K562 (cell line): Measurements from ENCODE around the gene CELF4. TPM values are rescaled to one million over a fixed set of nuclear protein-coding genes. Genes with fewer than 3 reads are reported as not detected.

Experiments used
- ATAC-seq: fragments of 200-7000 bp; cut with Tn5 transposase; 3 replicates; pipeline ENCODE4 v1.9.1; 2020; ENCODE audit warnings: moderate library complexity
- BruUV-seq: library from RNA; stranded (reverse); fragments of 400-500 nt; replicated peaks from 2 replicates; lab custom pipeline; 2021; lab: Mats Ljungman, UMichigan
- CTCF ChIA-PET: fragments of 300-600 bp; formaldehyde crosslinking; extraction: SDS; loops from one replicate; lab custom pipeline; 2021; ENCODE audit warnings: low intra/inter-chr PET ratio; lab: Yijun Ruan, JAX
- POLR2A ChIA-PET: fragments of 300-600, 350-650 bp; sonication (Branson Sonifier 250); formaldehyde crosslinking; extraction: SDS; loops from one replicate; lab custom pipeline; 2021; ENCODE audit warnings: antibody characterized with exemption, inconsistent platforms; lab: Yijun Ruan, JAX
- DNase-seq, 4 experiments: peaks; one replicate each; pipeline versions ENCODE4 v3.0.0 to v3.0.0-alpha.2; 2011 to 2018; ENCODE audit warnings: low spot score in 3 of 4, mixed read lengths in 3 of 4; ENCODE audit errors: extremely low read depth in 1 of 4
- FAIRE-seq: peaks from 2 replicates; lab custom pipeline; 2011; peaks lifted over from hg19 to GRCh38; lab: Jason Lieb, UNC
- H2AFZ ChIP-seq: 2 replicates; pipeline ENCODE4 v1.6.0; 2011; ENCODE audit warnings: low read depth, low read length, control low read depth, inconsistent platforms
- H3K27ac ChIP-seq: fragments of 200-600 bp; 3 replicates; pipeline ENCODE4 v1.8.0; 2011; ENCODE audit warnings: low read depth, mild to moderate bottlenecking, control low read depth, inconsistent platforms, low read length, moderate library complexity, mixed read lengths; ENCODE audit errors: extremely low read depth
- H3K27me3 ChIP-seq, 2 experiments: fragments of 300-600 bp in 1 of 2; 2 replicates in 1 of 2; 3 replicates in 1 of 2; pipeline versions ENCODE4 v1.6.0 to v1.8.0; 2011; ENCODE audit warnings: inconsistent platforms in 2 of 2, low read length in 2 of 2, mild to moderate bottlenecking in 1 of 2, mixed read lengths in 1 of 2, moderate library complexity in 1 of 2; ENCODE audit not compliant: control insufficient read depth in 2 of 2, insufficient read depth in 2 of 2
- H3K36me3 ChIP-seq: fragments of 300-600 bp; 3 replicates; pipeline ENCODE4 v1.8.0; 2011; ENCODE audit warnings: mild to moderate bottlenecking, low read length, inconsistent platforms; ENCODE audit not compliant: control insufficient read depth, insufficient read depth
- H3K4me1 ChIP-seq, 2 experiments: fragments of 200-600 bp in 1 of 2; replicated peaks in 1 of 2; 2 replicates in 1 of 2; 3 replicates in 1 of 2; pipeline versions ENCODE4 v1.5.1 to v1.8.0; 2011; ENCODE audit warnings: inconsistent platforms in 2 of 2, low read length in 2 of 2, mild to moderate bottlenecking in 1 of 2, mixed read lengths in 1 of 2, moderate library complexity in 1 of 2; ENCODE audit not compliant: control insufficient read depth in 2 of 2, insufficient read depth in 2 of 2
- H3K4me2 ChIP-seq: 2 replicates; pipeline ENCODE4 v1.6.1; 2011; ENCODE audit warnings: low read length, control low read depth, inconsistent platforms, mixed read lengths; ENCODE audit not compliant: insufficient read depth
- H3K4me3 ChIP-seq: fragments of 200-600 bp; sonication (generic), shearing (Covaris generic); 2 replicates; pipeline ENCODE4 v1.5.1; 2016; ENCODE audit warnings: control low read depth, inconsistent platforms
- H3K79me2 ChIP-seq: fragments of 200-600 bp; 3 replicates; pipeline ENCODE4 v1.8.0; 2011; ENCODE audit warnings: low read length, inconsistent platforms; ENCODE audit not compliant: control insufficient read depth, insufficient read depth
- H3K9ac ChIP-seq, 2 experiments: 2 replicates each; pipeline versions ENCODE4 v1.6.0 to v1.6.1; 2011; ENCODE audit warnings: low read depth in 2 of 2, low read length in 2 of 2, control low read depth in 1 of 2, inconsistent platforms in 1 of 2, mild to moderate bottlenecking in 1 of 2, mixed read lengths in 1 of 2; ENCODE audit not compliant: insufficient read depth in 1 of 2
- H3K9me1 ChIP-seq: one replicate; pipeline ENCODE4 v1.6.0; 2011; ENCODE audit warnings: inconsistent platforms, mild to moderate bottlenecking, low read length, moderate library complexity; ENCODE audit not compliant: control insufficient read depth, insufficient read depth
- H3K9me3 ChIP-seq: replicated peaks from 2 replicates; pipeline ENCODE4 v1.5.1; 2011; ENCODE audit warnings: low read depth, low read length, inconsistent platforms; ENCODE audit not compliant: control insufficient read depth, insufficient read depth
- H4K20me1 ChIP-seq: replicated peaks from 2 replicates; pipeline ENCODE4 v1.6.1; 2011; ENCODE audit warnings: low read length, inconsistent platforms, mixed read lengths; ENCODE audit not compliant: control insufficient read depth, insufficient read depth
- CHCHD3 ChIP-seq: fragments of 250-450 bp; sonication (Bioruptor Pico); IDR thresholded peaks from 2 replicates; pipeline ENCODE4 v2.1.2; 2022; ENCODE audit warnings: mild to moderate bottlenecking
- KDM1A ChIP-seq, 2 experiments: fragments of 450-650 bp; IDR thresholded peaks; 2 replicates each; pipeline ENCODE4 v1.6.1; 2016; ENCODE audit warnings: mild to moderate bottlenecking in 2 of 2
- MCM5 ChIP-seq: fragments of 450-650 bp; IDR thresholded peaks from 2 replicates; pipeline ENCODE4 v1.6.1; 2016; ENCODE audit warnings: low read depth
- MTA3 ChIP-seq: fragments of 450-650 bp; formaldehyde crosslinking; IDR thresholded peaks from 2 replicates; pipeline ENCODE4 v1.6.1; 2017; ENCODE audit warnings: mild to moderate bottlenecking, borderline replicate concordance
- SPI1 ChIP-seq: IDR thresholded peaks from 2 replicates; pipeline ENCODE4 v1.6.1; 2011; ENCODE audit warnings: low read depth, low read length, control low read depth, borderline replicate concordance
- TCF7L2 ChIP-seq: fragments of 150-350 bp; IDR thresholded peaks from 2 replicates; pipeline ENCODE4 v1.6.1; 2016; ENCODE audit warnings: low read depth, mild to moderate bottlenecking, low read length, moderate library complexity
- ZC3H4 ChIP-seq: sonication (generic); formaldehyde crosslinking; IDR thresholded peaks from 2 replicates; pipeline ENCODE4 v1.9.0; 2021; ENCODE audit warnings: missing genetic modification reagents, borderline replicate concordance
- WGBS: fragments of 100-300 bp; shearing (Covaris generic); methylation state at CpG from one replicate; pipeline ENCODE4 v1.1.6; 2016; ENCODE audit warnings: low coverage, mixed read lengths; ENCODE audit not compliant: insufficient coverage; ENCODE audit errors: missing lambda C conversion rate; 5-methylcytosine and 5-hydroxymethylcytosine counted together
- in situ Hi-C: fragments of 300-500 bp; cut with MboI; formaldehyde crosslinking; loops from 4 replicates; pipeline ENCODE4 v1.15.0; 2018; ENCODE audit warnings: inconsistent platforms, mixed read lengths
- intact Hi-C: fragments of 100-400 bp; cut with micrococcal nuclease; formaldehyde crosslinking; loops from 2 replicates; pipeline ENCODE4 v1.14.2; 2022
- polyA plus RNA-seq, 8 experiments: library from polyadenylated mRNA; depleted of rRNA in 4 of 8; stranded (reverse) in 5 of 8; unstranded in 3 of 8; fragments of >200 nt; fragmentation: Nextera tagmentation in 2 of 8; fragmentation: Illumina TruSeq in 1 of 8; extraction: Ambion mirVana in 2 of 8; extraction: Trizol in 1 of 8; gene quantifications; 2 replicates each; pipeline versions ENCODE4 v1.2.1 to v1.2.3, GENCODE V29; 2011 to 2014; ENCODE audit warnings: inconsistent platforms in 1 of 8, missing spikeins in 1 of 8
- total RNA-seq, 7 experiments: library from RNA; depleted of rRNA in 6 of 7; stranded (reverse); fragments of >200 nt in 6 of 7; fragmentation: Illumina TruSeq in 2 of 7; extraction: Trizol in 2 of 7; gene quantifications; 2 replicates each; pipeline versions ENCODE4 v1.2.1 to v1.2.3, GENCODE V29; 2011 to 2021; ENCODE audit warnings: low replicate concordance in 1 of 7
- TF ChIP-seq, protein P1 (sequence below): sonication (generic); formaldehyde crosslinking; IDR thresholded peaks from 2 replicates; pipeline ENCODE4 v1.8.1; 2023; ENCODE audit warnings: mild to moderate bottlenecking, missing genetic modification reagents
- TF ChIP-seq, protein P2 (sequence below): sonication (generic); formaldehyde crosslinking; IDR thresholded peaks from 2 replicates; pipeline ENCODE4 v1.8.1; 2022; ENCODE audit warnings: missing genetic modification reagents
- TF ChIP-seq, protein P3 (sequence below): fragments of 450-650 bp; conservative IDR thresholded peaks from 2 replicates; pipeline ENCODE4 v1.6.1; 2016; ENCODE audit warnings: missing genetic modification characterization, low read depth, mild to moderate bottlenecking, missing compliant biosample characterization, moderate library complexity

CELF4 gene
- total and polyA plus RNA-seq, 9 of the 15 experiments (the other 6 are each of a cell fraction or from before 2014, with no cell fraction given) = 0.04 to 0.24 (median 0.07) TPM; not detected in 3

DNA sequence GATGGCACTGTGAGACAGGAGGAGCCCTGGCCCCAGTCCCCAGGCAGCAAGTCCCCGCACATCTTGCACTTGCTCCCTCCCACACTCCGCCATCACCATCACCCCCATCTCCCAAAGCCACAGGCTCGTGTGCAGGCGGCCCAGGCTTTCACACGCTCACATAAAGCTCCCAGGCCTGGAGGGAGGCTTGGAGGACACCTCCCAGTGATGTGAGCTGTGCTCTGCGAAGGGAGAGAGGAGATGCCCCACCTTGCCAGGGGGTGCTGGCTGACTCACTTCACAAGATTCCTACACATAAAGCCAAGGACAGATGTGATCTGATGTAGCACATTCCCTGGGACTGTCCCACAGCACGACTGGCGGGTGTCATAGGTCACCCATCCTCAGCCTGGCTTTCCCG is 28.9 kb downstream of the CELF4 start:
- TF ChIP-seq KDM1A (IDR thresholded peaks at IDR 0.05) (no peak), TCF7L2 (no peak), MTA3 (no peak), ZC3H4 (CRISPR knock-in tag) (no peak), MCM5 (no peak), SPI1 (no peak), CHCHD3 (CRISPR knock-in tag) (no peak)
- TF ChIP-seq, protein P1, sequence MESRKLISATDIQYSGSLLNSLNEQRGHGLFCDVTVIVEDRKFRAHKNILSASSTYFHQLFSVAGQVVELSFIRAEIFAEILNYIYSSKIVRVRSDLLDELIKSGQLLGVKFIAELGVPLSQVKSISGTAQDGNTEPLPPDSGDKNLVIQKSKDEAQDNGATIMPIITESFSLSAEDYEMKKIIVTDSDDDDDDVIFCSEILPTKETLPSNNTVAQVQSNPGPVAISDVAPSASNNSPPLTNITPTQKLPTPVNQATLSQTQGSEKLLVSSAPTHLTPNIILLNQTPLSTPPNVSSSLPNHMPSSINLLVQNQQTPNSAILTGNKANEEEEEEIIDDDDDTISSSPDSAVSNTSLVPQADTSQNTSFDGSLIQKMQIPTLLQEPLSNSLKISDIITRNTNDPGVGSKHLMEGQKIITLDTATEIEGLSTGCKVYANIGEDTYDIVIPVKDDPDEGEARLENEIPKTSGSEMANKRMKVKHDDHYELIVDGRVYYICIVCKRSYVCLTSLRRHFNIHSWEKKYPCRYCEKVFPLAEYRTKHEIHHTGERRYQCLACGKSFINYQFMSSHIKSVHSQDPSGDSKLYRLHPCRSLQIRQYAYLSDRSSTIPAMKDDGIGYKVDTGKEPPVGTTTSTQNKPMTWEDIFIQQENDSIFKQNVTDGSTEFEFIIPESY (CRISPR knock-in tag) = no peak
- TF ChIP-seq, protein P2, sequence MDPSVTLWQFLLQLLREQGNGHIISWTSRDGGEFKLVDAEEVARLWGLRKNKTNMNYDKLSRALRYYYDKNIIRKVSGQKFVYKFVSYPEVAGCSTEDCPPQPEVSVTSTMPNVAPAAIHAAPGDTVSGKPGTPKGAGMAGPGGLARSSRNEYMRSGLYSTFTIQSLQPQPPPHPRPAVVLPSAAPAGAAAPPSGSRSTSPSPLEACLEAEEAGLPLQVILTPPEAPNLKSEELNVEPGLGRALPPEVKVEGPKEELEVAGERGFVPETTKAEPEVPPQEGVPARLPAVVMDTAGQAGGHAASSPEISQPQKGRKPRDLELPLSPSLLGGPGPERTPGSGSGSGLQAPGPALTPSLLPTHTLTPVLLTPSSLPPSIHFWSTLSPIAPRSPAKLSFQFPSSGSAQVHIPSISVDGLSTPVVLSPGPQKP = no peak
- TF ChIP-seq, protein P3, sequence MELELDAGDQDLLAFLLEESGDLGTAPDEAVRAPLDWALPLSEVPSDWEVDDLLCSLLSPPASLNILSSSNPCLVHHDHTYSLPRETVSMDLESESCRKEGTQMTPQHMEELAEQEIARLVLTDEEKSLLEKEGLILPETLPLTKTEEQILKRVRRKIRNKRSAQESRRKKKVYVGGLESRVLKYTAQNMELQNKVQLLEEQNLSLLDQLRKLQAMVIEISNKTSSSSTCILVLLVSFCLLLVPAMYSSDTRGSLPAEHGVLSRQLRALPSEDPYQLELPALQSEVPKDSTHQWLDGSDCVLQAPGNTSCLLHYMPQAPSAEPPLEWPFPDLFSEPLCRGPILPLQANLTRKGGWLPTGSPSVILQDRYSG (tag) = no peak
- no peaks in the 10 kb centered on the region for H3K36me3 ChIP-seq
- intact Hi-C loops (loop anchor here (5.0 to 10.0 kb wide), 2 partner anchors 149 to 212 kb away; no protein-coding TSS in a partner anchor), in situ Hi-C loops (loop anchor here (10.0 kb wide), 1 partner anchor 152 kb away; no protein-coding TSS in a partner anchor)
- FAIRE-seq (no peak), DNase-seq (no peak), ATAC-seq (no peak)
- no TSS peak for BruUV-seq
- H3K9me1 ChIP-seq = no peaks in the 10 kb centered on the region
- ChIA-PET POLR2A (no interaction called here), CTCF (no interaction called here)
- no peak overlapping the region for H3K4me3 ChIP-seq
- H3K27me3 ChIP-seq = peaks cover 2 to 19% of the 10 kb centered on the region in 2 experiments; a peak in 3 of 5 replicates
- 2% methylated on average over 9 of the region's 9 CpGs for WGBS
- H3K9ac ChIP-seq = no peak overlapping the region
- no peak overlapping the region for H2AFZ ChIP-seq
- H3K27ac ChIP-seq = no peak overlapping the region
- H3K79me2 ChIP-seq = no peaks in the 10 kb centered on the region
- no peaks in the 10 kb centered on the region for H3K9me3 ChIP-seq
- H3K4me2 ChIP-seq = no peak overlapping the region
- no peaks in the 10 kb centered on the region; the same call in 1 of the 2 replicates for H4K20me1 ChIP-seq
- peaks cover 0 to 5% of the 10 kb centered on the region in 2 experiments; a peak in 1 of 5 replicates for H3K4me1 ChIP-seq
